T follicular helper cell (primary cell): ENCODE data around the gene CTNNA3.
"Not testable (repeated sequence)": the region's sequence is repeated elsewhere in the genome, so short reads cannot be mapped to it uniquely, and the experiment has no call there.

Experiments
- DNase-seq: peaks from one replicate; pipeline ENCODE4 v3.0.0-alpha.2; 2020; ENCODE audit warnings: low read depth

Gene CTNNA3

GRCh38 chr10:67602268-67602950 lies 93.6 kb downstream of the CTNNA3 start:
- no peak for DNase-seq

GRCh38 chr10:67599597-67599996 lies 96.4 kb downstream of the CTNNA3 start:
- DNase-seq: no peak

GRCh38 chr10:67596641-67597040 lies 99.4 kb downstream of the CTNNA3 start:
- no peak for DNase-seq

GRCh38 chr10:67587771-67588170 lies 108.2 kb downstream of the CTNNA3 start:
- no peak for DNase-seq

GRCh38 chr10:67575532-67575931 lies 120.5 kb downstream of the CTNNA3 start:
- no peak for DNase-seq

GRCh38 chr10:67573484-67573883 lies 122.5 kb downstream of the CTNNA3 start:
- no peak for DNase-seq

- DNase-seq: no peak
Measured at GRCh38 chr10:67571503-67571902, 124.5 kb downstream of the CTNNA3 start.

GRCh38 chr10:67558311-67558710 lies 137.7 kb downstream of the CTNNA3 start:
- DNase-seq: not testable (repeated sequence)

GRCh38 chr10:67553254-67553653 lies 142.7 kb downstream of the CTNNA3 start:
- no peak for DNase-seq

- no peak for DNase-seq
Measured at GRCh38 chr10:67550838-67551402, 145.1 kb downstream of the CTNNA3 start.

- DNase-seq: no peak
Measured at GRCh38 chr10:67550046-67550445, 145.9 kb downstream of the CTNNA3 start.

GRCh38 chr10:67549390-67549789 lies 146.6 kb downstream of the CTNNA3 start:
- no peak for DNase-seq

- DNase-seq: no peak
Measured at GRCh38 chr10:67541411-67541810, 154.6 kb downstream of the CTNNA3 start.

- DNase-seq: no peak
Measured at GRCh38 chr10:67539312-67539711, 156.7 kb downstream of the CTNNA3 start.

- no peak for DNase-seq
Measured at GRCh38 chr10:67537906-67538305, 158.1 kb downstream of the CTNNA3 start.

- DNase-seq: no peak
Measured at GRCh38 chr10:67533376-67533775, 162.6 kb downstream of the CTNNA3 start.

GRCh38 chr10:67530990-67531389 lies 165.0 kb downstream of the CTNNA3 start:
- DNase-seq: not testable (repeated sequence)

- DNase-seq: no peak
Measured at GRCh38 chr10:67527351-67527750, 168.6 kb downstream of the CTNNA3 start.

- DNase-seq: no peak
Measured at GRCh38 chr10:67521546-67521945, 174.4 kb downstream of the CTNNA3 start.

GRCh38 chr10:67520924-67521520 lies 175.0 kb downstream of the CTNNA3 start:
- DNase-seq: peak; percentile 7

- no peak for DNase-seq
Measured at GRCh38 chr10:67519434-67519833, 176.6 kb downstream of the CTNNA3 start.

- no peak for DNase-seq
Measured at GRCh38 chr10:67518756-67519155, 177.2 kb downstream of the CTNNA3 start.

GRCh38 chr10:67518043-67518442 lies 178.0 kb downstream of the CTNNA3 start:
- DNase-seq: no peak

GRCh38 chr10:67506757-67507091 lies 189.3 kb downstream of the CTNNA3 start:
- no peak for DNase-seq
